GM18520 (cell line): ENCODE measurements around the gene ZNF385D.

Source experiments
- ATAC-seq: cut with Tn5 transposase; IDR thresholded peaks from one replicate; pipeline ENCODE4 v1.9.1; 2021; ENCODE audit not compliant: unreplicated experiment

Gene ZNF385D

GRCh38 chr3:21618695-21619094 lies 132.3 kb downstream of the ZNF385D start:
- ATAC-seq: no peak

- ATAC-seq: no peak
Observed at GRCh38 chr3:21613372-21614070, 137.5 kb downstream of the ZNF385D start.

GRCh38 chr3:21601178-21601577 lies 149.8 kb downstream of the ZNF385D start:
- ATAC-seq: no peak

- no peak for ATAC-seq
Observed at GRCh38 chr3:21599890-21600289, 151.1 kb downstream of the ZNF385D start.

GRCh38 chr3:21592828-21593227 lies 158.2 kb downstream of the ZNF385D start:
- ATAC-seq: no peak

- ATAC-seq: no peak
Observed at GRCh38 chr3:21587894-21588293, 163.1 kb downstream of the ZNF385D start.

- ATAC-seq: no peak
Observed at GRCh38 chr3:21585216-21585740, 165.7 kb downstream of the ZNF385D start.

- no peak for ATAC-seq
Observed at GRCh38 chr3:21573291-21573690, 177.7 kb downstream of the ZNF385D start.

- no peak for ATAC-seq
Observed at GRCh38 chr3:21564531-21564930, 186.5 kb downstream of the ZNF385D start.

GRCh38 chr3:21562243-21562642 lies 188.8 kb downstream of the ZNF385D start:
- ATAC-seq: no peak

GRCh38 chr3:21561472-21561871 lies 189.5 kb downstream of the ZNF385D start:
- no peak for ATAC-seq

- ATAC-seq: no peak
Observed at GRCh38 chr3:21551019-21551418, 200.0 kb downstream of the ZNF385D start.

- ATAC-seq: no peak
Observed at GRCh38 chr3:21544076-21544462, 206.9 kb downstream of the ZNF385D start.

- no peak for ATAC-seq
Observed at GRCh38 chr3:21543380-21544075, 207.5 kb downstream of the ZNF385D start.

GRCh38 chr3:21542656-21543379 lies 208.2 kb downstream of the ZNF385D start:
- no peak for ATAC-seq

GRCh38 chr3:21540265-21540664 lies 210.7 kb downstream of the ZNF385D start:
- no peak for ATAC-seq

- no peak for ATAC-seq
Observed at GRCh38 chr3:21534462-21534861, 216.5 kb downstream of the ZNF385D start.

GRCh38 chr3:21533002-21533401 lies 218.0 kb downstream of the ZNF385D start:
- no peak for ATAC-seq

GRCh38 chr3:21531909-21532308 lies 219.1 kb downstream of the ZNF385D start:
- no peak for ATAC-seq

GRCh38 chr3:21528291-21528995 lies 222.6 kb downstream of the ZNF385D start:
- no peak for ATAC-seq

- no peak for ATAC-seq
Observed at GRCh38 chr3:21526461-21526860, 224.5 kb downstream of the ZNF385D start.
